HEK293 (cell line): ENCODE data around the gene SLC22A4.
A peak's percentile ranks its signal among the peaks of the same experiment; 100 is the strongest.

Source experiments
- HOXC10 ChIP-seq: sonication (generic); formaldehyde crosslinking; IDR thresholded peaks from 2 replicates; pipeline ENCODE4 v1.8.1; 2023; ENCODE audit warnings: mild to moderate bottlenecking, missing genetic modification reagents
- MEIS1 ChIP-seq: sonication (generic); formaldehyde crosslinking; IDR thresholded peaks from 2 replicates; pipeline ENCODE4 v1.8.1; 2022; ENCODE audit warnings: missing genetic modification reagents, mild to moderate bottlenecking, borderline replicate concordance
- OVOL3 ChIP-seq: fragments of 450-650 bp; formaldehyde crosslinking; IDR thresholded peaks from 2 replicates; pipeline ENCODE4 v1.5.1; 2016; ENCODE audit warnings: missing biosample characterization, missing genetic modification characterization
- PRDM1 ChIP-seq: fragments of 450-650 bp; formaldehyde crosslinking; IDR thresholded peaks from 2 replicates; pipeline ENCODE4; 2016; ENCODE audit warnings: missing biosample characterization, missing genetic modification characterization
- WT1 ChIP-seq: fragments of 450-650 bp; formaldehyde crosslinking; IDR thresholded peaks from 2 replicates; pipeline ENCODE4 v1.5.1; 2016; ENCODE audit warnings: missing biosample characterization, missing genetic modification characterization
- ZBTB17 ChIP-seq: fragments of 450-650 bp; formaldehyde crosslinking; IDR thresholded peaks from 2 replicates; pipeline ENCODE4 v1.5.1; 2016; ENCODE audit warnings: missing biosample characterization, missing genetic modification characterization
- ZBTB7A ChIP-seq: fragments of 450-650 bp; formaldehyde crosslinking; IDR thresholded peaks from 2 replicates; pipeline ENCODE4 v1.5.1; 2016; ENCODE audit warnings: low read depth, missing biosample characterization, missing genetic modification characterization
- ZBTB8A ChIP-seq: fragments of 450-650 bp; formaldehyde crosslinking; IDR thresholded peaks from 2 replicates; pipeline ENCODE4 v1.5.1; 2016; ENCODE audit warnings: missing biosample characterization, missing genetic modification characterization
- ZEB2 ChIP-seq: fragments of 450-650 bp; formaldehyde crosslinking; IDR thresholded peaks from 2 replicates; pipeline ENCODE4 v1.5.1; 2016; ENCODE audit warnings: missing biosample characterization, missing genetic modification characterization
- ZFP41 ChIP-seq: fragments of 450-650 bp; formaldehyde crosslinking; IDR thresholded peaks from 2 replicates; pipeline ENCODE4 v1.5.1; 2016; ENCODE audit warnings: missing biosample characterization, missing genetic modification characterization, borderline replicate concordance
- ZFP69B ChIP-seq: fragments of 450-650 bp; formaldehyde crosslinking; IDR thresholded peaks from 2 replicates; pipeline ENCODE4 v1.5.1; 2016; ENCODE audit warnings: missing biosample characterization, missing genetic modification characterization
- ZNF132 ChIP-seq: fragments of 450-650 bp; formaldehyde crosslinking; IDR thresholded peaks from 2 replicates; pipeline ENCODE4 v1.5.1; 2017; ENCODE audit warnings: missing biosample characterization, missing genetic modification characterization, borderline replicate concordance
- ZNF174 ChIP-seq: fragments of 450-650 bp; formaldehyde crosslinking; IDR thresholded peaks from 2 replicates; pipeline ENCODE4 v1.5.0; 2017; ENCODE audit warnings: missing biosample characterization, mild to moderate bottlenecking, missing genetic modification characterization
- ZNF184 ChIP-seq: fragments of 450-650 bp; IDR thresholded peaks from 2 replicates; pipeline ENCODE4 v1.5.1; 2018; ENCODE audit warnings: missing biosample characterization, mild to moderate bottlenecking, missing genetic modification characterization
- ZNF211 ChIP-seq: fragments of 450-650 bp; formaldehyde crosslinking; IDR thresholded peaks from 2 replicates; pipeline ENCODE4 v1.5.1; 2016; ENCODE audit warnings: low read depth, missing biosample characterization, missing genetic modification characterization
- ZNF248 ChIP-seq: fragments of 450-650 bp; formaldehyde crosslinking; IDR thresholded peaks from 2 replicates; pipeline ENCODE4 v1.5.1; 2017; ENCODE audit warnings: missing biosample characterization, missing genetic modification characterization
- ZNF302 ChIP-seq: fragments of 450-650 bp; formaldehyde crosslinking; IDR thresholded peaks from 2 replicates; pipeline ENCODE4 v1.5.1; 2016; ENCODE audit warnings: missing biosample characterization, missing genetic modification characterization, low read depth
- ZNF510 ChIP-seq: fragments of 450-650 bp; formaldehyde crosslinking; IDR thresholded peaks from 2 replicates; pipeline ENCODE4 v1.5.1; 2018; ENCODE audit warnings: mild to moderate bottlenecking, missing genetic modification characterization, missing biosample characterization; ENCODE audit not compliant: insufficient replicate concordance
- ZNF530 ChIP-seq: fragments of 450-650 bp; formaldehyde crosslinking; IDR thresholded peaks from 2 replicates; pipeline ENCODE4 v1.5.1; 2016; ENCODE audit warnings: low read depth, missing biosample characterization, missing genetic modification characterization
- ZNF558 ChIP-seq: fragments of 450-650 bp; formaldehyde crosslinking; IDR thresholded peaks from 2 replicates; pipeline ENCODE4 v1.5.1; 2016; ENCODE audit warnings: missing biosample characterization, missing genetic modification characterization
- ZNF561 ChIP-seq: fragments of 450-650 bp; IDR thresholded peaks from 2 replicates; pipeline ENCODE4 v1.5.1; 2018; ENCODE audit warnings: missing biosample characterization, missing genetic modification characterization, borderline replicate concordance
- ZNF629 ChIP-seq: fragments of 450-650 bp; formaldehyde crosslinking; IDR thresholded peaks from 2 replicates; pipeline ENCODE4 v1.5.1; 2017; ENCODE audit warnings: missing biosample characterization, missing genetic modification characterization
- ZNF660 ChIP-seq: fragments of 450-650 bp; IDR thresholded peaks from 2 replicates; pipeline ENCODE4 v1.5.1; 2018; ENCODE audit warnings: missing biosample characterization, mild to moderate bottlenecking, missing genetic modification characterization
- ZNF791 ChIP-seq: fragments of 450-650 bp; formaldehyde crosslinking; IDR thresholded peaks from 2 replicates; pipeline ENCODE4 v1.5.1; 2016; ENCODE audit warnings: missing biosample characterization, missing genetic modification characterization
- ZXDB ChIP-seq: fragments of 450-650 bp; formaldehyde crosslinking; IDR thresholded peaks from 2 replicates; pipeline ENCODE4 v1.5.1; 2016; ENCODE audit warnings: missing biosample characterization, missing genetic modification characterization
- TF ChIP-seq, protein P1 (sequence below): fragments of 450-650 bp; formaldehyde crosslinking; IDR thresholded peaks from 2 replicates; pipeline ENCODE4 v1.5.1; 2017; ENCODE audit warnings: missing biosample characterization, missing genetic modification characterization
- TF ChIP-seq, protein P2 (sequence below): fragments of 450-650 bp; formaldehyde crosslinking; IDR thresholded peaks from 2 replicates; pipeline ENCODE4 v1.5.1; 2016; ENCODE audit warnings: missing biosample characterization, missing genetic modification characterization
- TF ChIP-seq, protein P3 (sequence below): fragments of 450-650 bp; formaldehyde crosslinking; IDR thresholded peaks from 2 replicates; pipeline ENCODE4 v1.5.1; 2016; ENCODE audit warnings: missing biosample characterization, missing genetic modification characterization
- TF ChIP-seq, protein P4 (sequence below): fragments of 450-650 bp; formaldehyde crosslinking; IDR thresholded peaks from 2 replicates; pipeline ENCODE4 v1.5.1; 2016; ENCODE audit warnings: missing biosample characterization, missing genetic modification characterization, low read depth
- TF ChIP-seq, protein P5 (sequence below): fragments of 450-650 bp; formaldehyde crosslinking; IDR thresholded peaks from 2 replicates; pipeline ENCODE4 v1.5.1; 2016; ENCODE audit warnings: missing biosample characterization, missing genetic modification characterization
- TF ChIP-seq, protein P6 (sequence below): fragments of 450-650 bp; formaldehyde crosslinking; IDR thresholded peaks from 2 replicates; pipeline ENCODE4 v1.5.1; 2016; ENCODE audit warnings: missing biosample characterization, missing genetic modification characterization

SLC22A4 gene

DNA sequence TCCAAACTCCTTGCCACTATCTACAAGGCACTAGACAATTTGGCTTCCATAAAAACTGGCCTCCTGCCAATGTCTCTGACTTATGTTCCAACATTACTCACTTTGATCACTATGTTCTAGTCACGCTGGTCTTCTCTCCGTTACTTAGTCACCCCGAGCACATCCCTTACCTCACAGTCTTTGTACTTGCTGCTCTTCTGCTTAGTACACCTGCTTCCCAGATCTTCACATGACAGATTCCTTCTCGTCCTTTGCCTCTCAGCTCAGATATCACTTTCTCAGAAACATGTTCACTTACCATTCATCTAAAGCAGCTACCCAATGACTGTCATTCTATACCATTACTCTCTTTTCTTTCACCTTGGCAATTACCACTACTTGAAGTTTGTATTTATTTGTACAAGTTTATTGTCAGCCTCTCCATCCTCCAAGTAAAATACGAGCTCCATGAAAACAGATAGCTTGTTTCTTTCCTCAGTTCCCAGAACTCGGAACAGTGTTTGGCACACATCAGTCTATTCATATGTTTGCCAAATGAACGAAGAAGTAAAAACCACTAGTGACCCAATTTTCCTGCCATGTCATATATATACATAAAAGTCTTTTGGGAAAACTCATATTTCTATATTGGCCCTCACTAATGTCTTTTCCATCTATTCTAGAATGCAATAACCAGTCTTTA lies 69.4 kb downstream of the SLC22A4 start (continued):
- peak; percentile 72; the same call in 1 of the 2 replicates for TF ChIP-seq OVOL3 (tag by site-specific recombination)
- TF ChIP-seq ZNF132 (tag by site-specific recombination): no peak
- TF ChIP-seq ZBTB7A (tag by site-specific recombination): no peak
- no peak for TF ChIP-seq ZNF174 (tag by site-specific recombination)
- TF ChIP-seq, protein P1, sequence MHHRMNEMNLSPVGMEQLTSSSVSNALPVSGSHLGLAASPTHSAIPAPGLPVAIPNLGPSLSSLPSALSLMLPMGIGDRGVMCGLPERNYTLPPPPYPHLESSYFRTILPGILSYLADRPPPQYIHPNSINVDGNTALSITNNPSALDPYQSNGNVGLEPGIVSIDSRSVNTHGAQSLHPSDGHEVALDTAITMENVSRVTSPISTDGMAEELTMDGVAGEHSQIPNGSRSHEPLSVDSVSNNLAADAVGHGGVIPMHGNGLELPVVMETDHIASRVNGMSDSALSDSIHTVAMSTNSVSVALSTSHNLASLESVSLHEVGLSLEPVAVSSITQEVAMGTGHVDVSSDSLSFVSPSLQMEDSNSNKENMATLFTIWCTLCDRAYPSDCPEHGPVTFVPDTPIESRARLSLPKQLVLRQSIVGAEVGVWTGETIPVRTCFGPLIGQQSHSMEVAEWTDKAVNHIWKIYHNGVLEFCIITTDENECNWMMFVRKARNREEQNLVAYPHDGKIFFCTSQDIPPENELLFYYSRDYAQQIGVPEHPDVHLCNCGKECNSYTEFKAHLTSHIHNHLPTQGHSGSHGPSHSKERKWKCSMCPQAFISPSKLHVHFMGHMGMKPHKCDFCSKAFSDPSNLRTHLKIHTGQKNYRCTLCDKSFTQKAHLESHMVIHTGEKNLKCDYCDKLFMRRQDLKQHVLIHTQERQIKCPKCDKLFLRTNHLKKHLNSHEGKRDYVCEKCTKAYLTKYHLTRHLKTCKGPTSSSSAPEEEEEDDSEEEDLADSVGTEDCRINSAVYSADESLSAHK (tag by site-specific recombination): no peak
- TF ChIP-seq ZNF184: peak; percentile 69
- no peak for TF ChIP-seq ZFP41 (tag by site-specific recombination)
- no peak for TF ChIP-seq ZNF530 (tag by site-specific recombination)
- TF ChIP-seq, protein P2, sequence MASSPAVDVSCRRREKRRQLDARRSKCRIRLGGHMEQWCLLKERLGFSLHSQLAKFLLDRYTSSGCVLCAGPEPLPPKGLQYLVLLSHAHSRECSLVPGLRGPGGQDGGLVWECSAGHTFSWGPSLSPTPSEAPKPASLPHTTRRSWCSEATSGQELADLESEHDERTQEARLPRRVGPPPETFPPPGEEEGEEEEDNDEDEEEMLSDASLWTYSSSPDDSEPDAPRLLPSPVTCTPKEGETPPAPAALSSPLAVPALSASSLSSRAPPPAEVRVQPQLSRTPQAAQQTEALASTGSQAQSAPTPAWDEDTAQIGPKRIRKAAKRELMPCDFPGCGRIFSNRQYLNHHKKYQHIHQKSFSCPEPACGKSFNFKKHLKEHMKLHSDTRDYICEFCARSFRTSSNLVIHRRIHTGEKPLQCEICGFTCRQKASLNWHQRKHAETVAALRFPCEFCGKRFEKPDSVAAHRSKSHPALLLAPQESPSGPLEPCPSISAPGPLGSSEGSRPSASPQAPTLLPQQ: peak; percentile 50; the same call in 1 of the 2 replicates
- TF ChIP-seq ZNF561 (tag by site-specific recombination): no peak
- TF ChIP-seq, protein P3, sequence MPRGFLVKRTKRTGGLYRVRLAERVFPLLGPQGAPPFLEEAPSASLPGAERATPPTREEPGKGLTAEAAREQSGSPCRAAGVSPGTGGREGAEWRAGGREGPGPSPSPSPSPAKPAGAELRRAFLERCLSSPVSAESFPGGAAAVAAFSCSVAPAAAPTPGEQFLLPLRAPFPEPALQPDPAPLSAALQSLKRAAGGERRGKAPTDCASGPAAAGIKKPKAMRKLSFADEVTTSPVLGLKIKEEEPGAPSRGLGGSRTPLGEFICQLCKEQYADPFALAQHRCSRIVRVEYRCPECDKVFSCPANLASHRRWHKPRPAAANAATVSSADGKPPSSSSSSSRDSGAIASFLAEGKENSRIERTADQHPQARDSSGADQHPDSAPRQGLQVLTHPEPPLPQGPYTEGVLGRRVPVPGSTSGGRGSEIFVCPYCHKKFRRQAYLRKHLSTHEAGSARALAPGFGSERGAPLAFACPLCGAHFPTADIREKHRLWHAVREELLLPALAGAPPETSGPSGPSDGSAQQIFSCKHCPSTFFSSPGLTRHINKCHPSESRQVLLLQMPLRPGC (tag by site-specific recombination): peak; percentile 44; the same call in 1 of the 2 replicates
- no peak for TF ChIP-seq HOXC10
- TF ChIP-seq ZNF510 (tag by site-specific recombination): no peak
- TF ChIP-seq, protein P4, sequence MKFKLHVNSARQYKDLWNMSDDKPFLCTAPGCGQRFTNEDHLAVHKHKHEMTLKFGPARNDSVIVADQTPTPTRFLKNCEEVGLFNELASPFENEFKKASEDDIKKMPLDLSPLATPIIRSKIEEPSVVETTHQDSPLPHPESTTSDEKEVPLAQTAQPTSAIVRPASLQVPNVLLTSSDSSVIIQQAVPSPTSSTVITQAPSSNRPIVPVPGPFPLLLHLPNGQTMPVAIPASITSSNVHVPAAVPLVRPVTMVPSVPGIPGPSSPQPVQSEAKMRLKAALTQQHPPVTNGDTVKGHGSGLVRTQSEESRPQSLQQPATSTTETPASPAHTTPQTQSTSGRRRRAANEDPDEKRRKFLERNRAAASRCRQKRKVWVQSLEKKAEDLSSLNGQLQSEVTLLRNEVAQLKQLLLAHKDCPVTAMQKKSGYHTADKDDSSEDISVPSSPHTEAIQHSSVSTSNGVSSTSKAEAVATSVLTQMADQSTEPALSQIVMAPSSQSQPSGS: no peak
- TF ChIP-seq ZNF629 (tag by site-specific recombination): peak; percentile 73
- TF ChIP-seq, protein P5, sequence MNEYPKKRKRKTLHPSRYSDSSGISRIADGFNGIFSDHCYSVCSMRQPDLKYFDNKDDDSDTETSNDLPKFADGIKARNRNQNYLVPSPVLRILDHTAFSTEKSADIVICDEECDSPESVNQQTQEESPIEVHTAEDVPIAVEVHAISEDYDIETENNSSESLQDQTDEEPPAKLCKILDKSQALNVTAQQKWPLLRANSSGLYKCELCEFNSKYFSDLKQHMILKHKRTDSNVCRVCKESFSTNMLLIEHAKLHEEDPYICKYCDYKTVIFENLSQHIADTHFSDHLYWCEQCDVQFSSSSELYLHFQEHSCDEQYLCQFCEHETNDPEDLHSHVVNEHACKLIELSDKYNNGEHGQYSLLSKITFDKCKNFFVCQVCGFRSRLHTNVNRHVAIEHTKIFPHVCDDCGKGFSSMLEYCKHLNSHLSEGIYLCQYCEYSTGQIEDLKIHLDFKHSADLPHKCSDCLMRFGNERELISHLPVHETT (tag by site-specific recombination): 0 out of 2 replicates have a peak, but pooled peaks have one; percentile 58
- no peak for TF ChIP-seq ZNF248 (tag by site-specific recombination)
- TF ChIP-seq ZBTB17 (tag by site-specific recombination): peak; percentile 80
- TF ChIP-seq ZFP69B (tag by site-specific recombination): 0 out of 2 replicates have a peak, but pooled peaks have one; percentile 28
- TF ChIP-seq ZNF211: no peak
- TF ChIP-seq ZEB2 (tag by site-specific recombination): peak; percentile 86
- TF ChIP-seq ZNF791 (tag by site-specific recombination): no peak
- TF ChIP-seq MEIS1 (CRISPR knock-in tag): no peak
- TF ChIP-seq ZNF558 (tag by site-specific recombination): peak; percentile 23; the same call in 1 of the 2 replicates
- TF ChIP-seq PRDM1 (tag by site-specific recombination): peak; percentile 92
- 0 out of 2 replicates have a peak, but pooled peaks have one; percentile 23 for TF ChIP-seq WT1 (tag by site-specific recombination)
- TF ChIP-seq, protein P6, sequence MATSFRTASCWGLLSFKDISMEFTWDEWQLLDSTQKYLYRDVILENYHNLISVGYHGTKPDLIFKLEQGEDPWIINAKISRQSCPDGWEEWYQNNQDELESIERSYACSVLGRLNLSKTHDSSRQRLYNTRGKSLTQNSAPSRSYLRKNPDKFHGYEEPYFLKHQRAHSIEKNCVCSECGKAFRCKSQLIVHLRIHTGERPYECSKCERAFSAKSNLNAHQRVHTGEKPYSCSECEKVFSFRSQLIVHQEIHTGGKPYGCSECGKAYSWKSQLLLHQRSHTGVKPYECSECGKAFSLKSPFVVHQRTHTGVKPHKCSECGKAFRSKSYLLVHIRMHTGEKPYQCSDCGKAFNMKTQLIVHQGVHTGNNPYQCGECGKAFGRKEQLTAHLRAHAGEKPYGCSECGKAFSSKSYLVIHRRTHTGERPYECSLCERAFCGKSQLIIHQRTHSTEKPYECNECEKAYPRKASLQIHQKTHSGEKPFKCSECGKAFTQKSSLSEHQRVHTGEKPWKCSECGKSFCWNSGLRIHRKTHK: no peak
- TF ChIP-seq ZBTB8A (tag by site-specific recombination): no peak
- TF ChIP-seq ZNF302 (tag by site-specific recombination): no peak
- peak; percentile 92 for TF ChIP-seq ZNF660 (tag by site-specific recombination)
- TF ChIP-seq ZXDB (tag by site-specific recombination): peak; percentile 69
